ENCODE results near the gene HNRNPCL2.
"Not testable (repeated sequence)": the region's sequence is repeated elsewhere in the genome, so short reads cannot be mapped to it uniquely, and the experiment has no call there.

HNRNPCL2 gene

GRCh38 chr1:13116754-13117153 is at the start of gene HNRNPCL2:
TSS of gene HNRNPCL2 (minus strand) at chr1:13116854. CDS start at chr1:13116400, 454 bp downstream.
- not testable (repeated sequence) for DNase-seq

- not testable (repeated sequence) for DNase-seq
Measured at GRCh38 chr1:13165531-13165930, 48.9 kb upstream of the HNRNPCL2 start, which contains the start of gene HNRNPCL4. TSS of gene HNRNPCL4 (minus strand) at chr1:13165631. CDS start at chr1:13165467, 164 bp downstream.

GRCh38 chr1:13155909-13156308 is 39.3 kb upstream of the HNRNPCL2 start, which contains the start of gene PRAMEF26:
TSS of gene PRAMEF26 (minus strand) at chr1:13156009. CDS start at chr1:13153095, 2,914 bp downstream.
- DNase-seq = not testable (repeated sequence)

GRCh38 chr1:13070474-13070873 is 46.2 kb downstream of the HNRNPCL2 start, which contains the start of gene PRAMEF25:
TSS of gene PRAMEF25 (plus strand) at chr1:13070774. CDS start at chr1:13073694, 2,920 bp downstream.
- not testable (repeated sequence) for DNase-seq

All from activated CD4-positive, alpha-beta T cell treated with anti-CD3 and anti-CD28 coated beads, Interleukin-2, amount 50 U/mL, for 16 hours (primary cell).